ENCODE measurements around the gene SLC18B1.

DNA sequence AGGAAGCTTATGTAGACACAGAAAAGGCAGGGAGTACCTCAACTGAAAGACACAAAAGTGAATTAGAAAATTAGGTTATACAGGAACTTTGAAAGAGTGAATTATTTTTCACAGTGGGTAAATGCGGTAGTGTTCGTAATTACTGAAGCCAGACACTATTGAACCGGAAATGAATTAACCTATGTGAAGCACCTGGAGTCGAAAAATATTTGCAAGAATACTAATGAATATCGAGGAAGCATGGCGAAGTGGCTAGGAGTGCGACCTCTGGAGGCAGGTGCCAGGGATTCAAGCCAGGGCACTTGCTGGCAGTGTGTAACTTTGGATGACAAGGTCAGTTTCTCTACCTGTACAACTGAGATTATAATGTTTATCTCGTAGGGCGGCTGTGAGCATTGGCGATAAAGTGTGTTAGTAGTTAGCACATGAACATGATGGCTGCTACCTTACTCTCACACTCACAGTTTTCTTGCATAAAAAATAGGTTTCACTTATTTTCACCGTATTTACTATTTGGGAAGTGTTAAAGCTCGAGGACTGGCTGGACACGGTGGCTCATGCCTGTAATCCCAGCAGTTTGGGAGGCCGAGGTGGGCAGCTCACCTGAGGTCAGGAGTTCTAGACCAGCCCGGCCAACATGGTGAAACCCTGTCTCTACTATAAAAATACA is 567 bp upstream of the SLC18B1 start:
- TF ChIP-seq, protein P1, sequence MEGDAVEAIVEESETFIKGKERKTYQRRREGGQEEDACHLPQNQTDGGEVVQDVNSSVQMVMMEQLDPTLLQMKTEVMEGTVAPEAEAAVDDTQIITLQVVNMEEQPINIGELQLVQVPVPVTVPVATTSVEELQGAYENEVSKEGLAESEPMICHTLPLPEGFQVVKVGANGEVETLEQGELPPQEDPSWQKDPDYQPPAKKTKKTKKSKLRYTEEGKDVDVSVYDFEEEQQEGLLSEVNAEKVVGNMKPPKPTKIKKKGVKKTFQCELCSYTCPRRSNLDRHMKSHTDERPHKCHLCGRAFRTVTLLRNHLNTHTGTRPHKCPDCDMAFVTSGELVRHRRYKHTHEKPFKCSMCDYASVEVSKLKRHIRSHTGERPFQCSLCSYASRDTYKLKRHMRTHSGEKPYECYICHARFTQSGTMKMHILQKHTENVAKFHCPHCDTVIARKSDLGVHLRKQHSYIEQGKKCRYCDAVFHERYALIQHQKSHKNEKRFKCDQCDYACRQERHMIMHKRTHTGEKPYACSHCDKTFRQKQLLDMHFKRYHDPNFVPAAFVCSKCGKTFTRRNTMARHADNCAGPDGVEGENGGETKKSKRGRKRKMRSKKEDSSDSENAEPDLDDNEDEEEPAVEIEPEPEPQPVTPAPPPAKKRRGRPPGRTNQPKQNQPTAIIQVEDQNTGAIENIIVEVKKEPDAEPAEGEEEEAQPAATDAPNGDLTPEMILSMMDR (IDR thresholded peaks at IDR 0.05) = peak; percentile 29 to 74 (median 58)
- TF ChIP-seq EP300 (IDR thresholded peaks at IDR 0.05) = no peak
